A673 (cell line): ENCODE data around the gene RHO. TPM values are rescaled to one million over a fixed set of nuclear protein-coding genes. Genes with fewer than 3 reads are reported as not detected.
"Not testable (repeated sequence)": the region's sequence is repeated elsewhere in the genome, so short reads cannot be mapped to it uniquely, and the experiment has no call there.

ENCODE experiments used
- Bru-seq: library from RNA; stranded (reverse); fragments of 400-500 nt; gene quantifications from one replicate; lab custom pipeline; 2021; lab: Mats Ljungman, UMichigan
- BruChase-seq, 2 experiments: library from RNA; stranded (reverse); fragments of 400-500 nt; gene quantifications; one replicate each; lab custom pipeline; 2021; lab: Mats Ljungman, UMichigan
- BruUV-seq: library from RNA; stranded (reverse); fragments of 400-500 nt; replicated peaks from 2 replicates; lab custom pipeline; 2021; lab: Mats Ljungman, UMichigan
- CTCF ChIA-PET: fragments of 300-600 bp; sonication (Branson Sonifier 250); formaldehyde crosslinking; loops from one replicate; lab custom pipeline; 2022; ENCODE audit warnings: antibody characterized with exemption; lab: Charles Lee
- POLR2A ChIA-PET: fragments of 300-600 bp; sonication (Branson Sonifier 250); formaldehyde crosslinking; loops from one replicate; lab custom pipeline; 2022; ENCODE audit warnings: antibody characterized with exemption; ENCODE audit not compliant: low non-redundant PET; lab: Charles Lee
- DNase-seq: peaks from one replicate; pipeline ENCODE4 v3.0.0-alpha.2; 2015; ENCODE audit warnings: low spot score
- H3K27ac ChIP-seq: fragments of 200-600 bp; sonication (generic); 2 replicates; pipeline ENCODE4 v1.5.1; 2016; ENCODE audit warnings: mixed run types, low read depth, mild to moderate bottlenecking, mixed read lengths, antibody characterized with exemption, low read length; ENCODE audit not compliant: poor library complexity, severe bottlenecking
- H3K27me3 ChIP-seq: fragments of 200-600 bp; sonication (generic); replicated peaks from 2 replicates; pipeline ENCODE4 v1.6.1; 2017; ENCODE audit warnings: mixed run types, low read depth, mild to moderate bottlenecking, mixed read lengths, antibody characterized with exemption, low read length; ENCODE audit not compliant: insufficient read depth, poor library complexity
- H3K36me3 ChIP-seq: fragments of 200-600 bp; sonication (generic); 2 replicates; pipeline ENCODE4 v1.6.1; 2016; ENCODE audit warnings: mixed run types, mild to moderate bottlenecking, mixed read lengths, antibody characterized with exemption, low read length; ENCODE audit not compliant: insufficient read depth, poor library complexity, severe bottlenecking
- H3K4me1 ChIP-seq: fragments of 200-600 bp; sonication (generic); 2 replicates; pipeline ENCODE4 v1.6.1; 2017; ENCODE audit warnings: mixed run types, mild to moderate bottlenecking, mixed read lengths, antibody characterized with exemption, low read length; ENCODE audit not compliant: insufficient read depth, poor library complexity, severe bottlenecking
- H3K4me3 ChIP-seq: fragments of 200-600 bp; sonication (generic); 2 replicates; pipeline ENCODE4 v1.5.1; 2016; ENCODE audit warnings: low read depth, mixed run types, mild to moderate bottlenecking, mixed read lengths, low read length; ENCODE audit not compliant: poor library complexity, severe bottlenecking
- H3K9me3 ChIP-seq: fragments of 200-600 bp; sonication (generic); 2 replicates; pipeline ENCODE4 v1.6.1; 2016; ENCODE audit warnings: mixed run types, low read depth, mild to moderate bottlenecking, mixed read lengths, antibody characterized with exemption, low read length; ENCODE audit not compliant: poor library complexity, severe bottlenecking
- CTCF ChIP-seq: fragments of 300-800, 200-600 bp; sonication (generic); conservative IDR thresholded peaks from 2 replicates; pipeline ENCODE4 v1.5.1; 2017; ENCODE audit warnings: low read depth, mild to moderate bottlenecking, antibody characterized with exemption, low read length, moderate library complexity, mixed read lengths
- EZH2 ChIP-seq: fragments of 200-600 bp; sonication (generic); IDR thresholded peaks from 2 replicates; pipeline ENCODE4 v1.6.1; 2017; ENCODE audit warnings: borderline replicate concordance, low read depth, mild to moderate bottlenecking, mixed read lengths, antibody characterized with exemption, low read length; ENCODE audit not compliant: poor library complexity, severe bottlenecking
- intact Hi-C: fragments of 100-400 bp; cut with micrococcal nuclease; formaldehyde crosslinking; loops from one replicate; pipeline ENCODE4 v1.10.0; 2022; ENCODE audit not compliant: unreplicated experiment
- long read RNA-seq: library from polyadenylated mRNA; stranded (forward); transcript quantifications from one replicate; pipeline ENCODE4 v2.0.0, GENCODE V29; 2022
- total RNA-seq: library from RNA; stranded (reverse); gene quantifications from 2 replicates; pipeline ENCODE4 v1.2.3, GENCODE V29; 2021

RHO gene
- total RNA-seq: not detected in 2 replicates
- Bru-seq, nascent RNA: percentile 11 among the genes with signal in this experiment
- BruChase-seq, experiment 1, labeled RNA remaining after a 2-hour chase: percentile 14 among the genes with signal in this experiment
- percentile 12 among the genes with signal in this experiment for BruChase-seq, experiment 2, labeled RNA remaining after a 6-hour chase
- long read RNA-seq: 0 reads

DNA sequence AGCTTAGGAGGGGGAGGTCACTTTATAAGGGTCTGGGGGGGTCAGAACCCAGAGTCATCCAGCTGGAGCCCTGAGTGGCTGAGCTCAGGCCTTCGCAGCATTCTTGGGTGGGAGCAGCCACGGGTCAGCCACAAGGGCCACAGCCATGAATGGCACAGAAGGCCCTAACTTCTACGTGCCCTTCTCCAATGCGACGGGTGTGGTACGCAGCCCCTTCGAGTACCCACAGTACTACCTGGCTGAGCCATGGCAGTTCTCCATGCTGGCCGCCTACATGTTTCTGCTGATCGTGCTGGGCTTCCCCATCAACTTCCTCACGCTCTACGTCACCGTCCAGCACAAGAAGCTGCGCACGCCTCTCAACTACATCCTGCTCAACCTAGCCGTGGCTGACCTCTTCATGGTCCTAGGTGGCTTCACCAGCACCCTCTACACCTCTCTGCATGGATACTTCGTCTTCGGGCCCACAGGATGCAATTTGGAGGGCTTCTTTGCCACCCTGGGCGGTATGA is at the start of gene RHO:
TSS of gene RHO (plus strand) at position 51 of the 512 bp plus-strand sequence. CDS start at position 146, 95 bp downstream.
- H3K27me3 ChIP-seq: no peaks in the 10 kb centered on the region
- no peaks in the 10 kb centered on the region for H3K4me1 ChIP-seq
- no peak within 1 kb of the TSS for H3K27ac ChIP-seq
- H3K4me3 ChIP-seq: no peak within 1 kb of the TSS
- intact Hi-C loops: no loop called here
- TF ChIP-seq EZH2 (no peak), CTCF (no peak)
- DNase-seq: no peak
- H3K9me3 ChIP-seq: no peaks in the 10 kb centered on the region
- ChIA-PET CTCF (no interaction called here), POLR2A (interaction anchor here (0.6 kb wide), 1 partner anchor 25 kb away, joined by 4 read pairs; no protein-coding TSS in a partner anchor)
- no peaks in the 10 kb centered on the region for H3K36me3 ChIP-seq
- BruUV-seq: no TSS peak

- POLR2A ChIA-PET: not testable (repeated sequence)
- intact Hi-C loops: loop anchor here (10.0 kb wide), 1 partner anchor 614 kb away; no protein-coding TSS in a partner anchor
These were observed 47.1 kb upstream of the RHO start for GRCh38 chr3:129481225-129481765.

GRCh38 chr3:129481766-129482332 is 46.6 kb upstream of the RHO start:
- Histone ChIP-seq H3K27ac (no peak overlapping the region), H3K4me1 (no peaks in the 10 kb centered on the region), H3K36me3 (peaks cover 21% of the 10 kb centered on the region), H3K9me3 (no peaks in the 10 kb centered on the region), H3K4me3 (no peak overlapping the region), H3K27me3 (no peaks in the 10 kb centered on the region)
- TF ChIP-seq CTCF (no peak), EZH2 (no peak)
- no TSS peak for BruUV-seq
- CTCF ChIA-PET: no interaction called here
- intact Hi-C loops: loop anchor here (10.0 kb wide), 1 partner anchor 613 kb away; no protein-coding TSS in a partner anchor
- POLR2A ChIA-PET: no interaction called here
- DNase-seq: no peak

More at GRCh38 chr3:129481225-129481765, 47.1 kb upstream of the RHO start:
- H3K27ac ChIP-seq, H3K4me3 ChIP-seq, H3K9me3 ChIP-seq, CTCF ChIA-PET, H3K27me3 ChIP-seq, H3K4me1 ChIP-seq, BruUV-seq: not testable (repeated sequence)
- H3K36me3 ChIP-seq: peaks cover 21% of the 10 kb centered on the region
- peak; percentile 8 for DNase-seq
